HepG2 (cell line): ENCODE results near the gene FAM83E. TPM values are rescaled to one million over a fixed set of nuclear protein-coding genes. Genes with fewer than 3 reads are reported as not detected.

ENCODE experiments used
- ATAC-seq: fragments of 200-7000 bp; cut with Tn5 transposase; 3 replicates; pipeline ENCODE4 v1.9.1; 2020; ENCODE audit warnings: mild to moderate bottlenecking, moderate library complexity
- BruUV-seq: library from RNA; stranded (reverse); fragments of 400-500 nt; replicated peaks from 2 replicates; lab custom pipeline; 2021; lab: Mats Ljungman, UMichigan
- CTCF ChIA-PET: fragments of 300-600 bp; formaldehyde crosslinking; extraction: SDS; loops from one replicate; lab custom pipeline; 2021; ENCODE audit warnings: low total read pairs, inconsistent platforms, low intra/inter-chr PET ratio; lab: Yijun Ruan, JAX
- POLR2A ChIA-PET: fragments of 350-600 bp; sonication (Branson Sonifier 250); formaldehyde crosslinking; loops from one replicate; lab custom pipeline; 2020; ENCODE audit warnings: antibody characterized with exemption, inconsistent platforms; lab: Yijun Ruan, JAX
- DNase-seq: peaks from one replicate; pipeline ENCODE4 v3.0.0-alpha.2; 2015; ENCODE audit warnings: low spot score
- FAIRE-seq: peaks from 3 replicates; lab custom pipeline; 2011; peaks lifted over from hg19 to GRCh38; lab: Jason Lieb, UNC
- H2AFZ ChIP-seq: one replicate; pipeline ENCODE4 v1.6.1; 2011; ENCODE audit warnings: low read length, inconsistent platforms
- H3K27ac ChIP-seq: fragments of 300-600 bp; 3 replicates; pipeline ENCODE4 v1.8.0; 2011; ENCODE audit warnings: mixed run types, mild to moderate bottlenecking, mixed read lengths, low read length, inconsistent platforms; ENCODE audit not compliant: insufficient read depth; ENCODE audit errors: extremely low read length
- H3K27me3 ChIP-seq, 2 experiments: fragments of 200-600 bp in 1 of 2; 2 replicates in 1 of 2; 3 replicates in 1 of 2; pipeline versions ENCODE4 v1.6.0 to v1.8.0; 2011; ENCODE audit warnings: low read length in 2 of 2, mild to moderate bottlenecking in 2 of 2, moderate library complexity in 2 of 2, inconsistent platforms in 1 of 2; ENCODE audit not compliant: insufficient read depth in 2 of 2, control insufficient read depth in 1 of 2
- H3K36me3 ChIP-seq, 2 experiments: fragments of 200-600 bp in 1 of 2; replicated peaks in 1 of 2; 2 replicates in 1 of 2; 3 replicates in 1 of 2; pipeline versions ENCODE4 v1.5.1 to v1.8.0; 2011; ENCODE audit warnings: low read length in 2 of 2, inconsistent platforms in 1 of 2; ENCODE audit not compliant: insufficient read depth in 2 of 2, control insufficient read depth in 1 of 2
- H3K4me1 ChIP-seq: 2 replicates; pipeline ENCODE4 v1.5.1; 2012; ENCODE audit warnings: low read length, inconsistent platforms; ENCODE audit not compliant: insufficient read depth
- H3K4me2 ChIP-seq: 2 replicates; pipeline ENCODE4 v1.6.0; 2011; ENCODE audit warnings: low read depth, low read length, inconsistent platforms
- H3K4me3 ChIP-seq, 3 experiments: fragments of 200-600 bp in 1 of 3; sonication (generic), shearing (Covaris generic) in 1 of 3; replicated peaks in 1 of 3; 2 replicates each; pipeline ENCODE4 v1.5.1; 2011 to 2016; ENCODE audit warnings: low read length in 3 of 3, inconsistent platforms in 2 of 3, low read depth in 2 of 3, mild to moderate bottlenecking in 2 of 3, control low read depth in 1 of 3, mixed read lengths in 1 of 3; ENCODE audit not compliant: insufficient read depth in 1 of 3
- H3K79me2 ChIP-seq: one replicate; pipeline ENCODE4 v1.6.1; 2011; ENCODE audit warnings: low read length, inconsistent platforms; ENCODE audit not compliant: insufficient read depth
- H3K9ac ChIP-seq: 2 replicates; pipeline ENCODE4 v1.6.0; 2011; ENCODE audit warnings: mild to moderate bottlenecking, low read depth, low read length, inconsistent platforms; ENCODE audit not compliant: insufficient read depth
- H3K9me3 ChIP-seq: 2 replicates; pipeline ENCODE4 v1.5.1; 2012; ENCODE audit warnings: mild to moderate bottlenecking, low read length
- H4K20me1 ChIP-seq: 2 replicates; pipeline ENCODE4 v1.6.0; 2011; ENCODE audit warnings: inconsistent platforms, mild to moderate bottlenecking, low read length, moderate library complexity; ENCODE audit not compliant: insufficient read depth
- AGO2 ChIP-seq: fragments of 200-400 bp; formaldehyde crosslinking; optimal IDR thresholded peaks from 2 replicates; pipeline ENCODE3; 2017; ENCODE audit warnings: mild to moderate bottlenecking, low read depth, low read length, moderate library complexity
- CBX2 ChIP-seq, 2 experiments: fragments of 200-600 bp in 1 of 2; sonication (generic); formaldehyde crosslinking in 1 of 2; IDR thresholded peaks; 2 replicates each; pipeline versions ENCODE4 v1.7.0 to v1.8.1; 2018 to 2022; ENCODE audit warnings: low read depth in 2 of 2, low read length in 1 of 2, mild to moderate bottlenecking in 1 of 2, missing genetic modification reagents in 1 of 2
- ELF4 ChIP-seq: sonication (generic); formaldehyde crosslinking; IDR thresholded peaks from 2 replicates; pipeline ENCODE4 v1.5.0; 2020; ENCODE audit warnings: missing genetic modification reagents, mild to moderate bottlenecking, moderate library complexity, borderline replicate concordance
- RBFOX2 ChIP-seq: fragments of 200-400 bp; formaldehyde crosslinking; IDR thresholded peaks from 2 replicates; pipeline ENCODE4 v1.6.1; 2017; ENCODE audit warnings: low read depth, mild to moderate bottlenecking, low read length
- SUZ12 ChIP-seq: fragments of 150-350 bp; IDR thresholded peaks from 2 replicates; pipeline ENCODE4 v1.6.1; 2014; ENCODE audit warnings: low read depth, low read length
- TOE1 ChIP-seq: sonication (generic); formaldehyde crosslinking; IDR thresholded peaks from 2 replicates; pipeline ENCODE4 v1.4.0; 2020; ENCODE audit warnings: mild to moderate bottlenecking, missing genetic modification reagents
- WGBS: methylation state at CpG from one replicate; pipeline ENCODE4 v1.1.6; 2017; ENCODE audit warnings: low lambda C conversion rate; 5-methylcytosine and 5-hydroxymethylcytosine counted together
- in situ Hi-C: cut with HindIII; loops from 2 replicates; pipeline ENCODE4 v1.10.0; 2017; ENCODE audit warnings: low pct_unique_long_range_greater_than_20kb; ENCODE audit not compliant: extremely low pct_ligation_motif_present
- intact Hi-C: fragments of 100-400 bp; cut with micrococcal nuclease; formaldehyde crosslinking; loops from one replicate; pipeline ENCODE4 v1.10.0; 2022; ENCODE audit not compliant: unreplicated experiment
- polyA plus RNA-seq, 8 experiments: library from polyadenylated mRNA; depleted of rRNA in 3 of 8; stranded (reverse) in 7 of 8; unstranded in 1 of 8; fragments of >200 nt; fragmentation: Illumina TruSeq in 4 of 8; extraction: Trizol in 4 of 8; gene quantifications; 2 replicates each; pipeline versions ENCODE4 v1.2.1 to v1.2.3, GENCODE V29; 2011 to 2016; ENCODE audit warnings: low read depth in 4 of 8, missing spikeins in 1 of 8, mixed read lengths in 1 of 8; ENCODE audit not compliant: insufficient read depth in 1 of 8
- total RNA-seq, 5 experiments: library from RNA; depleted of rRNA; stranded (reverse); fragments of >200 nt; fragmentation: Illumina TruSeq; extraction: Trizol; gene quantifications; 2 replicates each; pipeline ENCODE4 v1.2.3, GENCODE V29; 2016; ENCODE audit warnings: low read depth in 1 of 5
- TF ChIP-seq, protein P1 (sequence below): sonication (generic); formaldehyde crosslinking; IDR thresholded peaks from 2 replicates; pipeline ENCODE4 v1.4.0; 2020; ENCODE audit warnings: mild to moderate bottlenecking, missing genetic modification reagents
- TF ChIP-seq, protein P2 (sequence below): sonication (generic); formaldehyde crosslinking; IDR thresholded peaks from 2 replicates; pipeline ENCODE4 v1.4.0; 2020; ENCODE audit warnings: missing genetic modification reagents
- TF ChIP-seq, protein P3 (sequence below): sonication (generic); formaldehyde crosslinking; IDR thresholded peaks from 2 replicates; pipeline ENCODE4 v1.4.0; 2020; ENCODE audit warnings: missing genetic modification reagents, borderline replicate concordance

The FAM83E gene
- total and polyA plus RNA-seq, 2 of the 13 experiments (the other 11 are each of a cell fraction or from before 2014, with no cell fraction given) = 0.18 to 0.60 TPM

DNA sequence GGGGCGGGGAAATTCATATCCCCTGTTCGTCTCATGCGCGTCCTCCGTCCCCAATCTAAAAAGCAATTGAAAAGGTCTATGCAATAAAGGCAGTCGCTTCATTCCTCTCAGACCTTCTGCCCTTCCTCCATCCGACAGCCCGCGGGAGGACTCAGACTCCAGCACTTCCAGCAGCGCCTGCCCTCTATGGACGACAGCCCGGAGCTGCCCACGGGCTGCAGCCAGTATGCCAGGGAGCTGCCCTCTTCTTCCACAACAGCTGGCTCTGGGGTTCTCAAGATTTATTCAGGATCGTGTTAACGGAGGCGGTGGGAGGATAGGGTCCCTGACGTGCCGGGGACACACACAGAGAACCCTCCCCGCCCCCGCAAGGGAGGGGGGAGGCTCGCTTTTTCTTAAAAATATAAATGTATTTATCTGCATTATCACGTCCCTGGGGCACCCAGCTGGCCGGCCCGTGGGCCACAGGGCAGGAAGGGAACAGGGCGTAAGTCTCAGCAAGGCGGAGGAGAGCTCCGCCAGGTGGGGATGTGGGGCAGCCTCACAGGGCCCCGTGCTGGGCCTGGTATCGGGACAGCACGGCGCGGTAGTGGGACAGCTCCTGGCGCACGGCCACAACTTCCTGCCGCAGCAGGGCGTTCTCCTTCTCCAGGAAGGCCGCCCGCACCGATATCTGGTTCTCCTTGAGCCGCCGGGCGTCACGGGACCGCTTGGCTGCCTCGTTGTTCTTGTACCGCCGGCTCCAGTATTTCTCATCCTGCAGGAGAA lies 15.6 kb upstream of the FAM83E start:
- BruUV-seq = no TSS peak
- Histone ChIP-seq H3K4me3 (no peak overlapping the region), H4K20me1 (no peaks in the 10 kb centered on the region), H2AFZ (no peak overlapping the region), H3K79me2 (no peaks in the 10 kb centered on the region), H3K4me1 (peaks cover 63% of the 10 kb centered on the region), H3K9ac (no peak overlapping the region), H3K9me3 (no peaks in the 10 kb centered on the region), H3K4me2 (no peak overlapping the region), H3K27ac (no peak overlapping the region), H3K27me3 (no peaks in the 10 kb centered on the region), H3K36me3 (no peaks in the 10 kb centered on the region)
- no peak for DNase-seq
- in situ Hi-C loops = no loop called here
- CTCF ChIA-PET = no interaction called here
- intact Hi-C loops = no loop called here
- POLR2A ChIA-PET = interaction anchor here (1.0 to 5.8 kb wide), 3 partner anchors 11 to 15 kb away, joined by 3 to 61 read pairs (median 3); partner anchors contain the start of genes FAM83E, RPL18 and SPHK2
- 95% methylated on average over 39 of the region's 47 CpGs for WGBS
- no peak for ATAC-seq
- FAIRE-seq = no peak
- no peak for TF ChIP-seq SUZ12
- TF ChIP-seq, protein P1, sequence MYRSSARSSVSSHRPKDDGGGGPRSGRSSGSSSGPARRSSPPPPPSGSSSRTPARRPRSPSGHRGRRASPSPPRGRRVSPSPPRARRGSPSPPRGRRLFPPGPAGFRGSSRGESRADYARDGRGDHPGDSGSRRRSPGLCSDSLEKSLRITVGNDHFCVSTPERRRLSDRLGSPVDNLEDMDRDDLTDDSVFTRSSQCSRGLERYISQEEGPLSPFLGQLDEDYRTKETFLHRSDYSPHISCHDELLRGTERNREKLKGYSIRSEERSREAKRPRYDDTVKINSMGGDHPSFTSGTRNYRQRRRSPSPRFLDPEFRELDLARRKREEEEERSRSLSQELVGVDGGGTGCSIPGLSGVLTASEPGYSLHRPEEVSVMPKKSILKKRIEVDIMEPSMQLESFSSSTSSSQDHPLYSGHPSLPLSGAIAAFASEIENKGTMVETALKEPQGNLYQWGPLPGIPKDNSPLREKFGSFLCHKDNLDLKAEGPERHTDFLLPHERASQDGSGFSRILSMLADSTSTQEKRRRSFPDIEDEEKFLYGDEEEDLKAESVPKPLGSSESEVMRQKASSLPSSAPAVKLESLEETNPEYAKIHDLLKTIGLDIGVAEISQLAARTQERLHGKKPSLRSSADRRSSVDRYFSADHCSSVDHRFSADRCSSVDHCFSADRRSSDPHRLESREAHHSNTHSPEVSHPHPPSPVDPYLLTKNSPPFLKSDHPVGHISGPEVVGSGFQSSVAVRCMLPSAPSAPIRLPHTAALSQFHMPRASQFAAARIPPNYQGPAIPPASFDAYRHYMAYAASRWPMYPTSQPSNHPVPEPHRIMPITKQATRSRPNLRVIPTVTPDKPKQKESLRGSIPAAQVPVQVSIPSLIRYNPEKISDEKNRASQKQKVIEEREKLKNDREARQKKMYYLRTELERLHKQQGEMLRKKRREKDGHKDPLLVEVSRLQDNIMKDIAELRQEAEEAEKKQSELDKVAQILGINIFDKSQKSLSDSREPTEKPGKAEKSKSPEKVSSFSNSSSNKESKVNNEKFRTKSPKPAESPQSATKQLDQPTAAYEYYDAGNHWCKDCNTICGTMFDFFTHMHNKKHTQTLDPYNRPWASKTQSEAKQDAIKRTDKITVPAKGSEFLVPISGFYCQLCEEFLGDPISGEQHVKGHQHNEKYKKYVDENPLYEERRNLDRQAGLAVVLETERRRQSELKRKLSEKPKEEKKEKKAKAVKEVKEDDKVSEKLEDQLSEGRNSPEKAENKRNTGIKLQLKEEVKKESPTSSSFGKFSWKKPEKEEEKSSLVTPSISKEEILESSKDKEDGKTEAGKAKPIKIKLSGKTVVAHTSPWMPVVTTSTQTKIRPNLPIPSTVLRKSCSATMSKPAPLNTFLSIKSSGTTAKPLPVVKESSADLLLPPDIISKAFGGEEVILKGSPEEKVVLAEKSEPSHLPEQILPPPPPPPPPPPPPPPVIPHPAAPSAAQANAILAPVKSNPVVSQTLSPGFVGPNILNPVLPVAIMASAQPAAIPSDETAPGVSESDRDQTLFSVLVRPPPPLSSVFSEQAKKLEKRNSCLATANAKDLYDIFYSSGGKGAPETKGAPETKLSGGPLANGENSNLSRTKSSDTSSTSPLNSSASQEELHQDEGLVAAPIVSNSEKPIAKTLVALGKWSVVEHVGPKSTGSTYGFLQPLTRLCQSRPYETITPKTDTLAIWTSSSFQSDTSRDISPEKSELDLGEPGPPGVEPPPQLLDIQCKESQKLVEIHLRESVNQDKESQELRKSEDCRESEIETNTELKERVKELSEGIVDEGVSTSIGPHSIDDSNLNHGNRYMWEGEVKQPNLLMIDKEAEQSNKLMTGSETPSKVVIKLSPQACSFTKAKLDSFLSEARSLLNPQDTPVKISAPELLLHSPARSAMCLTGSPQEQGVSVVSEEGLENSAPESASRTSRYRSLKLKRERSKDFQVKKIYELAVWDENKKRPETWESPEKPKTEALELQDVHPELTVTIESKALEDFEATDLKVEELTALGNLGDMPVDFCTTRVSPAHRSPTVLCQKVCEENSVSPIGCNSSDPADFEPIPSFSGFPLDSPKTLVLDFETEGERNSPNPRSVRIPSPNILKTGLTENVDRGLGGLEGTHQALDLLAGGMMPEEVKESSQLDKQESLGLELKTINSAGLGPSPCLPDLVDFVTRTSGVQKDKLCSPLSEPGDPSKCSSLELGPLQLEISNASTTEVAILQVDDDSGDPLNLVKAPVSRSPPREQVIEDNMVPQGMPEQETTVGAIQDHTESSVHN = no peak
- TF ChIP-seq CBX2 (IDR thresholded peaks at IDR 0.05; ENCODE audit: low read depth, low read length) = no peak
- TF ChIP-seq CBX2 (CRISPR knock-in tag; IDR thresholded peaks at IDR 0.05; ENCODE audit: low read depth) = no peak
- TF ChIP-seq RBFOX2 = peak; percentile 44; the same call in 1 of the 2 replicates
- TF ChIP-seq, protein P2, sequence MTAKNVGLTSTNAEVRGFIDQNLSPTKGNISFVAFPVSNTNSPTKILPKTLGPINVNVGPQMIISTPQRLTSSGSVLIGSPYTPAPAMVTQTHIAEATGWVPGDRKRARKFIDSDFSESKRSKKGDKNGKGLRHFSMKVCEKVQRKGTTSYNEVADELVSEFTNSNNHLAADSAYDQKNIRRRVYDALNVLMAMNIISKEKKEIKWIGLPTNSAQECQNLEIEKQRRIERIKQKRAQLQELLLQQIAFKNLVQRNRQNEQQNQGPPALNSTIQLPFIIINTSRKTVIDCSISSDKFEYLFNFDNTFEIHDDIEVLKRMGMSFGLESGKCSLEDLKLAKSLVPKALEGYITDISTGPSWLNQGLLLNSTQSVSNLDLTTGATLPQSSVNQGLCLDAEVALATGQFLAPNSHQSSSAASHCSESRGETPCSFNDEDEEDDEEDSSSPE (CRISPR knock-in tag) = no peak
- no peak for TF ChIP-seq TOE1 (CRISPR knock-in tag)
- no peak for TF ChIP-seq ELF4 (CRISPR knock-in tag)
- TF ChIP-seq, protein P3, sequence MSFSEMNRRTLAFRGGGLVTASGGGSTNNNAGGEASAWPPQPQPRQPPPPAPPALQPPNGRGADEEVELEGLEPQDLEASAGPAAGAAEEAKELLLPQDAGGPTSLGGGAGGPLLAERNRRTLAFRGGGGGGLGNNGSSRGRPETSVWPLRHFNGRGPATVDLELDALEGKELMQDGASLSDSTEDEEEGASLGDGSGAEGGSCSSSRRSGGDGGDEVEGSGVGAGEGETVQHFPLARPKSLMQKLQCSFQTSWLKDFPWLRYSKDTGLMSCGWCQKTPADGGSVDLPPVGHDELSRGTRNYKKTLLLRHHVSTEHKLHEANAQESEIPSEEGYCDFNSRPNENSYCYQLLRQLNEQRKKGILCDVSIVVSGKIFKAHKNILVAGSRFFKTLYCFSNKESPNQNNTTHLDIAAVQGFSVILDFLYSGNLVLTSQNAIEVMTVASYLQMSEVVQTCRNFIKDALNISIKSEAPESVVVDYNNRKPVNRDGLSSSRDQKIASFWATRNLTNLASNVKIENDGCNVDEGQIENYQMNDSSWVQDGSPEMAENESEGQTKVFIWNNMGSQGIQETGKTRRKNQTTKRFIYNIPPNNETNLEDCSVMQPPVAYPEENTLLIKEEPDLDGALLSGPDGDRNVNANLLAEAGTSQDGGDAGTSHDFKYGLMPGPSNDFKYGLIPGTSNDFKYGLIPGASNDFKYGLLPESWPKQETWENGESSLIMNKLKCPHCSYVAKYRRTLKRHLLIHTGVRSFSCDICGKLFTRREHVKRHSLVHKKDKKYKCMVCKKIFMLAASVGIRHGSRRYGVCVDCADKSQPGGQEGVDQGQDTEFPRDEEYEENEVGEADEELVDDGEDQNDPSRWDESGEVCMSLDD (CRISPR knock-in tag) = no peak
- TF ChIP-seq AGO2 = peak; percentile 62
